ENCODE results near the gene LPCAT1. TPM values are rescaled to one million over a fixed set of nuclear protein-coding genes. Genes with fewer than 3 reads are reported as not detected.

LPCAT1 gene
- total RNA-seq, 2 donors from 2014 or later = 13.2 to 18.1 TPM

DNA sequence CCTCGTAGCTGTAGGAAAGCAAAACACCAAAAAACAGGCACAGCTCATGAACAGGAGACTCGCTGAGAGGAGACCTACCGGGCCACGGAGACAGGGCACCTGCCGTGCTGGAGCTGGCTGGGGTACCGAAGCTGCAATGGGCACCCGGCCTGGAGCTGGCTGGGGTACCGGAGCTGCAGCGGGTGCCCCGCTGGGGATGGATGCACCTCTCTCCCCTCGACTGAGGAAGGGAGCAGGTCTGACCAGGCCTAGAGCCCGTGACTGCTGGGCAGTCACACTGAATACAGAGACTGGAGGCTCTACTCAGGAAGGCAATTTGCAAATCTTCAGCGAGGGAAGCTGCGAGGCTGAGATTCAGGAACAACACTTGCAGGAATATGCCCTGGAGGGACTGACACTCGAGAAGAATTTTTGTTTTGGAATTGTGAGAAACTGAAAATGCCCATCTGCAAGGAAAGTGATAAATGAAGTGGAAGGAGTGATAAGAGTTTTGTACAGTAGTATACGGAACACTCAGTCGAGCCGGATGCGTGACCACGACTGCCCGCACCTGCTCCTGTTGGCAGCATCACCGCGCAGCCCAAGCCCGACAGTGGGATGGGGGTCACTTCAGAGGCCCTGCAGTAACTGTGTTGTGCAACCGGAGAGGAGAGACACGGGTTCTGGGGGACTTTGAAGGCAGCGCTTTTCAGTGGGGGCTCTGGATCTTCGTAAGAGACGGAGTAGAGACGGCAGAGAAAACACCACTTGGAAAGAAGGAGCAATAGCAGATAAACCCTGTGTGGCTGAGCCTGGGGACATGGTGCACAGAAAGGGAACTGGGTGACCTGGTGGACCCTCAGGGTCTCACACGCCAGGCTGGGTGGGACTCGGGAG, 27.9 kb upstream of the LPCAT1 start:
- no peak overlapping the region for H3K27ac ChIP-seq
- no peaks in the 10 kb centered on the region for H3K9me3 ChIP-seq
- no peaks in the 10 kb centered on the region for H3K36me3 ChIP-seq
- H3K4me3 ChIP-seq = no peak overlapping the region
- DNase-seq (ENCODE audit: low spot score) = peak; percentile 50
- no peaks in the 10 kb centered on the region for H3K27me3 ChIP-seq
- TF ChIP-seq, protein P1, sequence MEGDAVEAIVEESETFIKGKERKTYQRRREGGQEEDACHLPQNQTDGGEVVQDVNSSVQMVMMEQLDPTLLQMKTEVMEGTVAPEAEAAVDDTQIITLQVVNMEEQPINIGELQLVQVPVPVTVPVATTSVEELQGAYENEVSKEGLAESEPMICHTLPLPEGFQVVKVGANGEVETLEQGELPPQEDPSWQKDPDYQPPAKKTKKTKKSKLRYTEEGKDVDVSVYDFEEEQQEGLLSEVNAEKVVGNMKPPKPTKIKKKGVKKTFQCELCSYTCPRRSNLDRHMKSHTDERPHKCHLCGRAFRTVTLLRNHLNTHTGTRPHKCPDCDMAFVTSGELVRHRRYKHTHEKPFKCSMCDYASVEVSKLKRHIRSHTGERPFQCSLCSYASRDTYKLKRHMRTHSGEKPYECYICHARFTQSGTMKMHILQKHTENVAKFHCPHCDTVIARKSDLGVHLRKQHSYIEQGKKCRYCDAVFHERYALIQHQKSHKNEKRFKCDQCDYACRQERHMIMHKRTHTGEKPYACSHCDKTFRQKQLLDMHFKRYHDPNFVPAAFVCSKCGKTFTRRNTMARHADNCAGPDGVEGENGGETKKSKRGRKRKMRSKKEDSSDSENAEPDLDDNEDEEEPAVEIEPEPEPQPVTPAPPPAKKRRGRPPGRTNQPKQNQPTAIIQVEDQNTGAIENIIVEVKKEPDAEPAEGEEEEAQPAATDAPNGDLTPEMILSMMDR (IDR thresholded peaks at IDR 0.05) = no peak
- peaks cover 0 to 6% of the 10 kb centered on the region in 2 donors for H3K4me1 ChIP-seq

DNA sequence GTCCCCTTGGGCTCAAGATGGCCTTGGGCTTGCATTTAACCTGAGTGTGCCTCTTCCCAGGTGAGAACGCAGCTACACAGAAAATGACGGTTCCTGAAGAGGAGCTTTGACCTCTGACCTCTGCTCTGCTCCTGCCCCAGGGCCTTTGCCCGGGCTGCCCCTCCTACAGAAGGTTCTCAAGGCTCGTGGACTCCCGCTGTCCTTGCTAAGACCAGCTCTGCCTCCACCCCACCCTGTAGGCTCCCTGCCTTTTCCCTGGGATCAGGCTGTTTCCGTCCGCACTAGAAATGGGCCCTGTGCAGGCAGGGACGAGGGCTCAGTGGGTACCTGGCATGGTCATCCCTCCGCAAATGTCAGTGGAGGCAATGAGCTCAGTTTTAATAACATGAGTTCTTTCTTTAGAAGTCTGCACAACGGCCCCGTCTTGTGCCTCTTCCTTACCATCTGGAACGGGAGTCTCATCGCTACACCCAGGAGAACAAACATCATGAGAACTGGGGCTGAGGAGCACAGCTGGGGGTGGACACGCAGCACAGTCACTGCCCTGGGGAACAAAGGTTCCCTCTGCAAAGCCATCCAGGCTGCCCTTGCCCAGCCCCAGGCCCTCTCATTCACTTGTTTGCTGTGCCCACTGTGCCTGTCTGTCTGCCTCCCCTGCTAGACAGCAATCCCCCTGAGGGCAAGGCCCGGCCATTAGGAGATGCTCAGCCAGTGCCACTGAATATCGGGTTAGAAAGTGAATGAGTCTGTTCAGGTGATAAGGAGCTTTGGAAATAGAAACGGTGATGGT, 26.7 kb upstream of the LPCAT1 start:
- Histone ChIP-seq H3K4me1 (peaks cover 0 to 6% of the 10 kb centered on the region in 2 donors), H3K4me3 (no peak overlapping the region), H3K9me3 (no peaks in the 10 kb centered on the region), H3K36me3 (no peaks in the 10 kb centered on the region), H3K27ac (no peak overlapping the region), H3K27me3 (no peaks in the 10 kb centered on the region)
- DNase-seq (ENCODE audit: low spot score) = peak; percentile 28
- TF ChIP-seq, protein P1 (IDR thresholded peaks at IDR 0.05) = no peak

DNA sequence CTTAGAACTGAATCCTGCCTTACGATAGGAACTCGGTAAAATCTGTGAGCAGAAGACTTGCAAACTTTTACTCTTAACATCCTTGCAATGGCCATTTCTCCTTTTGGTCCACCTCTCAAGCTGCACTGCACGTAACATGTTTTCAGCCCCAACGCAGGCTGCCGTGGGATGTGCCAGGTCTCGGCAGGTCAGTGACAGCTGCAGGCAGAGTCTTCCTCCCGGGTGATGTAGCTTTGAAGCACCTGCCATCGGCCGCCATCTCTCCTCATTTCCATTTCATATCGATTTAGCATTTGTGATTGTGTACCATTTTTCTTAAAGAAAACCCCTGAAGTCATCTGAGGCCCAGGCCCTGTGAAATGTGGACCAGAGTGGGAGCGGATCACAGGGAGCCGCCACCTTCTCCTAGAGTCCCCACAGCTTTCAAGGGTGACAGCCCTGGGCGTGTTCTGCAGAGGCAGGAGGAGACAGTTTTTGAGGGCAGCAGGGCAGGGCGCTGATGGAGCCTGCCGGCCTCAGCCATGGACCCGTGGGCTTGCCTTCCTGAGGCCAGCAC, 25.8 kb upstream of the LPCAT1 start:
- no peaks in the 10 kb centered on the region for H3K9me3 ChIP-seq
- peaks cover 0 to 6% of the 10 kb centered on the region in 2 donors for H3K4me1 ChIP-seq
- TF ChIP-seq, protein P1 (IDR thresholded peaks at IDR 0.05) = no peak
- H3K36me3 ChIP-seq = no peaks in the 10 kb centered on the region
- no peak overlapping the region for H3K4me3 ChIP-seq
- no peak overlapping the region for H3K27ac ChIP-seq
- H3K27me3 ChIP-seq = no peaks in the 10 kb centered on the region
- no peak for DNase-seq (ENCODE audit: low spot score)

DNA sequence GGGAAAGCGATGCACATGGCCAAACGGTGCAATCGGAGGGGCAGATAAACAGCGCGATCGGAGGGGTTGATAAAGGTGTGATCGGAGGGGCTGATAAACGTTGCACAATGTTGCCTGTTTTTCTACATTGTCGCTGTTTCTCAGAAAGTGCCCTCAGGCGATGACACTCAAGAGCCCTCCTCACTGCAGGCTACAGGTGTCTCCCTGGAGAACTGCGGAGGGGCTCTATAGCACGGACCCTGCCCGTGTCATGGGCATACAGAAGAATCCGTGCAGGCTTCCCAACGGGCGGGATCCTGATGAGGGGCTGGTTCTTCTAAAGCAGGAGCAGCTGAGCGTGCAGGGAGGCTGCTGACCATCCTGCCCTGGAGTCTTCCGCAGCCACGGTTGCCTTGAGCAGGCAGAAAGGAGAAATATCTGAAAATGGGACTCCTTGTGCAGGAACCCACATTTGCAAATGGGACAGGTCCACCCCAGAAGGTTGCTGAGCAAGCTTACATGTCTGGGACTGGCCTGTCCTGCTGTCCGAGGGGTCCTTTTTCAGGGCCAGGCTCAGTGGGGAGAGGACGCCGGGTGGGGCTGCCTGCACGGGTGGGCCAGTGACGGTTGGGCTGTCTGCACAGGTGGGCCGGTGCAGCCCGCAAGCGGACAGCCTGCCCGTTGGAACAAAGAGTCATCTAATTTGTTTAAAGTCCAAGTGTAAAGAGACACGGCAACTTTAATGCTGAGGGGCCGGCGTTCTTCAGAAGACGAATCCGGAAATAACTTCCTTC, 25.1 kb upstream of the LPCAT1 start:
- no peaks in the 10 kb centered on the region for H3K36me3 ChIP-seq
- H3K4me3 ChIP-seq = no peak overlapping the region
- peaks cover 0 to 13% of the 10 kb centered on the region in 2 donors for H3K4me1 ChIP-seq
- no peaks in the 10 kb centered on the region for H3K9me3 ChIP-seq
- H3K27me3 ChIP-seq = no peaks in the 10 kb centered on the region
- TF ChIP-seq, protein P1 (IDR thresholded peaks at IDR 0.05) = no peak
- H3K27ac ChIP-seq = no peak overlapping the region
- peak; percentile 44 for DNase-seq (ENCODE audit: low spot score)

DNA sequence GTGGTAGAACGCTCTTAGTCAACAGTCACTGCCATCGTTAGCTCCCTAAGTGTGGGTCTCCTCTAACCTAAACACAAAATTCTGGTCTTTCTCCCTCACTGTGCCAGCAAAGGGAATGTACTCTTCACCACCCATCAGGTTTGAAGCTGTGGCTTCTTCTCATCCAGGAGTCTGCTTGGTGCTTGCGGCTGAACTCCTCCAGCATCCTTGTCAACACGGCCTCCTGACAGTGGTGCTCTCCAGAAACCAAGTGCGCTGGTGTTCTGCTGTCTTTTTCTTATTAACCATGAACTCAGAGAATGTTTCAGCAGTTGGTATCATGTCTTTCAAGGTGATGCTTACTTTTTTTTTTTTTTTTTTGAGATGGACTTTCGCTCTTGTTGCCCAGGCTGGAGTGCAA, 23.9 kb upstream of the LPCAT1 start:
- Histone ChIP-seq H3K27me3 (no peaks in the 10 kb centered on the region), H3K9me3 (no peaks in the 10 kb centered on the region), H3K4me1 (peaks cover 0 to 10% of the 10 kb centered on the region in 2 donors), H3K36me3 (no peaks in the 10 kb centered on the region), H3K4me3 (no peak overlapping the region), H3K27ac (no peak overlapping the region)
- TF ChIP-seq, protein P1 (IDR thresholded peaks at IDR 0.05) = no peak
- DNase-seq (ENCODE audit: low spot score) = peak; percentile 26
